Hindlimb muscle (tissue), 1 donor: ENCODE data around the gene HSPB9. TPM values are rescaled to one million over a fixed set of nuclear protein-coding genes. Genes with fewer than 3 reads are reported as not detected.

ENCODE experiments used
- DNase-seq: peaks from one replicate; pipeline ENCODE4 v3.0.0-alpha.2; 2013
- polyA plus RNA-seq: library from polyadenylated mRNA; unstranded; fragments of 120-200 nt; gene quantifications from one replicate; pipeline ENCODE4 v1.2.1, GENCODE V29; 2013; ENCODE audit not compliant: insufficient read length

HSPB9 gene
- polyA plus RNA-seq, 1 donor = 0.34 TPM

- no peak for DNase-seq
Measured at GRCh38 chr17:42146911-42147607, 24.5 kb downstream of the HSPB9 start.

- DNase-seq = no peak
Measured at GRCh38 chr17:42153919-42154742, 31.5 kb downstream of the HSPB9 start.

- no peak for DNase-seq
Measured at GRCh38 chr17:42155614-42156045, 33.0 kb downstream of the HSPB9 start.

- no peak for DNase-seq
Measured at GRCh38 chr17:42159796-42160530, 37.4 kb downstream of the HSPB9 start.

- DNase-seq = no peak
Measured at GRCh38 chr17:42160531-42160910, 37.9 kb downstream of the HSPB9 start.

GRCh38 chr17:42163113-42163512 lies 40.5 kb downstream of the HSPB9 start:
- no peak for DNase-seq

- no peak for DNase-seq
Measured at GRCh38 chr17:42163696-42164407, 41.2 kb downstream of the HSPB9 start.

GRCh38 chr17:42165751-42166150 lies 43.1 kb downstream of the HSPB9 start:
- DNase-seq = no peak

GRCh38 chr17:42166196-42166763 lies 43.7 kb downstream of the HSPB9 start:
- DNase-seq = no peak

- DNase-seq = no peak
Measured at GRCh38 chr17:42167807-42168206, 45.2 kb downstream of the HSPB9 start.

- no peak for DNase-seq
Measured at GRCh38 chr17:42169351-42169750, 46.7 kb downstream of the HSPB9 start.

- DNase-seq = no peak
Measured at GRCh38 chr17:42171831-42172230, 49.2 kb downstream of the HSPB9 start.

Other genes starting within 250 kb of the HSPB9 start
- gene ACLY, start 203.9 kb upstream of the HSPB9 start, polyA plus RNA-seq = 52.7 TPM
- 1.1 TPM for gene ODAD4, start 192.2 kb upstream of the HSPB9 start, polyA plus RNA-seq
- 45.6 TPM for gene CNP, start 156.0 kb upstream of the HSPB9 start, polyA plus RNA-seq
- 95.6 TPM for gene DNAJC7, start 105.4 kb upstream of the HSPB9 start, polyA plus RNA-seq
- 51.1 TPM for gene NKIRAS2, start 102.7 kb upstream of the HSPB9 start, polyA plus RNA-seq
- 1.8 TPM for gene C17orf113, start 72.2 kb upstream of the HSPB9 start, polyA plus RNA-seq
- 8.0 TPM for gene ZNF385C, start 24.3 kb upstream of the HSPB9 start, polyA plus RNA-seq
- gene DHX58, start 10.1 kb upstream of the HSPB9 start, polyA plus RNA-seq = 5.6 TPM
- gene KAT2A, start 1.4 kb upstream of the HSPB9 start, polyA plus RNA-seq = 49.6 TPM
- gene RAB5C, start 32.2 kb downstream of the HSPB9 start, polyA plus RNA-seq = 64.1 TPM
- gene KCNH4, start 58.3 kb downstream of the HSPB9 start, polyA plus RNA-seq = 0.10 TPM
- gene HCRT, start 62.6 kb downstream of the HSPB9 start, polyA plus RNA-seq = not detected
- 14.4 TPM for gene GHDC, start 71.7 kb downstream of the HSPB9 start, polyA plus RNA-seq
- 45.6 TPM for gene STAT5B, start 153.6 kb downstream of the HSPB9 start, polyA plus RNA-seq
- gene STAT5A, start 165.7 kb downstream of the HSPB9 start, polyA plus RNA-seq = 22.1 TPM